ENCODE data around the gene TLR1.
"Not testable (repeated sequence)": the region's sequence is repeated elsewhere in the genome, so short reads cannot be mapped to it uniquely, and the experiment has no call there.

The TLR1 gene

DNA sequence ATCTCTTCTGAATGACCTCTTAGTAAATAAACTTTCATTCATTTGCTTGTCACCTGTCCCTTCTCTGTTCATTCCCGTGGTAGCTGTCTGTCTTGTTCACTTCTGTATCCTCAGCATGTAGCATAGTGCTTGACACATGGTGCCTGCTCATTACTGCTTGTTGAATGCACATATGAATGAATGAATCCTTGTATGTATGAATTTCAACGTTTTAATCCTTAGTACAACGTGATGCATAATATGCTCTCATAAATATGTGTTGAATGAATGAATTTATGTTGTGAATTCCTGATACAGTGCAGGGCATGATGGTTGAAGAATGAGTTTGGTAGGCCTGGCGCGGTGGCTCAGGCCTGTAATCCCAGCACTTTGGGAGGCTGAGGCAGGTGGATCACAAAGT, 24.8 kb downstream of the TLR1 start:
- DNase-seq (ENCODE audit: low read depth in 1 of 2, low spot score in 1 of 2), result no peak
- H3K27me3 ChIP-seq (ENCODE audit: insufficient read depth, poor library complexity, severe bottlenecking), result no peaks in the 10 kb centered on the region
- H3K4me3 ChIP-seq (replicated peaks; ENCODE audit: insufficient read depth, low read length), result no peak overlapping the region
- H3K27ac ChIP-seq (replicated peaks), result no peak overlapping the region
- TF ChIP-seq GABPA (IDR thresholded peaks at IDR 0.05; ENCODE audit: low read depth) (no peak), POLR2AphosphoS5 (IDR thresholded peaks at IDR 0.05; ENCODE audit: low read depth) (no peak), SPI1 (IDR thresholded peaks at IDR 0.05; ENCODE audit: borderline replicate concordance, low read depth) (no peak)
- TF ChIP-seq, protein P1, sequence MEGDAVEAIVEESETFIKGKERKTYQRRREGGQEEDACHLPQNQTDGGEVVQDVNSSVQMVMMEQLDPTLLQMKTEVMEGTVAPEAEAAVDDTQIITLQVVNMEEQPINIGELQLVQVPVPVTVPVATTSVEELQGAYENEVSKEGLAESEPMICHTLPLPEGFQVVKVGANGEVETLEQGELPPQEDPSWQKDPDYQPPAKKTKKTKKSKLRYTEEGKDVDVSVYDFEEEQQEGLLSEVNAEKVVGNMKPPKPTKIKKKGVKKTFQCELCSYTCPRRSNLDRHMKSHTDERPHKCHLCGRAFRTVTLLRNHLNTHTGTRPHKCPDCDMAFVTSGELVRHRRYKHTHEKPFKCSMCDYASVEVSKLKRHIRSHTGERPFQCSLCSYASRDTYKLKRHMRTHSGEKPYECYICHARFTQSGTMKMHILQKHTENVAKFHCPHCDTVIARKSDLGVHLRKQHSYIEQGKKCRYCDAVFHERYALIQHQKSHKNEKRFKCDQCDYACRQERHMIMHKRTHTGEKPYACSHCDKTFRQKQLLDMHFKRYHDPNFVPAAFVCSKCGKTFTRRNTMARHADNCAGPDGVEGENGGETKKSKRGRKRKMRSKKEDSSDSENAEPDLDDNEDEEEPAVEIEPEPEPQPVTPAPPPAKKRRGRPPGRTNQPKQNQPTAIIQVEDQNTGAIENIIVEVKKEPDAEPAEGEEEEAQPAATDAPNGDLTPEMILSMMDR (IDR thresholded peaks at IDR 0.05; ENCODE audit: insufficient read depth, low read length), result no peak
- TF ChIP-seq, protein P2, sequence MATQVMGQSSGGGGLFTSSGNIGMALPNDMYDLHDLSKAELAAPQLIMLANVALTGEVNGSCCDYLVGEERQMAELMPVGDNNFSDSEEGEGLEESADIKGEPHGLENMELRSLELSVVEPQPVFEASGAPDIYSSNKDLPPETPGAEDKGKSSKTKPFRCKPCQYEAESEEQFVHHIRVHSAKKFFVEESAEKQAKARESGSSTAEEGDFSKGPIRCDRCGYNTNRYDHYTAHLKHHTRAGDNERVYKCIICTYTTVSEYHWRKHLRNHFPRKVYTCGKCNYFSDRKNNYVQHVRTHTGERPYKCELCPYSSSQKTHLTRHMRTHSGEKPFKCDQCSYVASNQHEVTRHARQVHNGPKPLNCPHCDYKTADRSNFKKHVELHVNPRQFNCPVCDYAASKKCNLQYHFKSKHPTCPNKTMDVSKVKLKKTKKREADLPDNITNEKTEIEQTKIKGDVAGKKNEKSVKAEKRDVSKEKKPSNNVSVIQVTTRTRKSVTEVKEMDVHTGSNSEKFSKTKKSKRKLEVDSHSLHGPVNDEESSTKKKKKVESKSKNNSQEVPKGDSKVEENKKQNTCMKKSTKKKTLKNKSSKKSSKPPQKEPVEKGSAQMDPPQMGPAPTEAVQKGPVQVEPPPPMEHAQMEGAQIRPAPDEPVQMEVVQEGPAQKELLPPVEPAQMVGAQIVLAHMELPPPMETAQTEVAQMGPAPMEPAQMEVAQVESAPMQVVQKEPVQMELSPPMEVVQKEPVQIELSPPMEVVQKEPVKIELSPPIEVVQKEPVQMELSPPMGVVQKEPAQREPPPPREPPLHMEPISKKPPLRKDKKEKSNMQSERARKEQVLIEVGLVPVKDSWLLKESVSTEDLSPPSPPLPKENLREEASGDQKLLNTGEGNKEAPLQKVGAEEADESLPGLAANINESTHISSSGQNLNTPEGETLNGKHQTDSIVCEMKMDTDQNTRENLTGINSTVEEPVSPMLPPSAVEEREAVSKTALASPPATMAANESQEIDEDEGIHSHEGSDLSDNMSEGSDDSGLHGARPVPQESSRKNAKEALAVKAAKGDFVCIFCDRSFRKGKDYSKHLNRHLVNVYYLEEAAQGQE (IDR thresholded peaks at IDR 0.05; ENCODE audit: insufficient replicate concordance, low read depth), result no peak

DNA sequence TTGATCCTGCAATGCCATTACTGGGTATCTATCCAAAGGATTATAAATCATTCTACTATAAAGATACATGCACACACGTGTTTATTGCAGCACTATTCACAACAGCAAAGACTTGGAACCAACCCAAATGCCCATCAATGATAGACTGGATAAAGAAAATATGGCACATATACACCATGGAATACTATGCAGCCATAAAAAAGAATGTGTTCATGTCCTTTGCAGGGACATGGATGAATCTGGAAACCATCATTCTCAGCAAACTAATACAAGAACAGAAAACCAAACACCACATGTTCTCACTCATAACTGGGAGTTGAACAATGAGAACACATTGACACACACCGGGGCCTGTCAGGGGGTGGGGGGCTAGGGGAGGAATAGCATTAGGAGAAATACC, 26.7 kb downstream of the TLR1 start:
- H3K4me3 ChIP-seq (replicated peaks; ENCODE audit: insufficient read depth, low read length); H3K27me3 ChIP-seq (ENCODE audit: insufficient read depth, poor library complexity, severe bottlenecking); H3K27ac ChIP-seq (replicated peaks); DNase-seq (ENCODE audit: low read depth in 1 of 2, low spot score in 1 of 2): not testable (repeated sequence)

DNA sequence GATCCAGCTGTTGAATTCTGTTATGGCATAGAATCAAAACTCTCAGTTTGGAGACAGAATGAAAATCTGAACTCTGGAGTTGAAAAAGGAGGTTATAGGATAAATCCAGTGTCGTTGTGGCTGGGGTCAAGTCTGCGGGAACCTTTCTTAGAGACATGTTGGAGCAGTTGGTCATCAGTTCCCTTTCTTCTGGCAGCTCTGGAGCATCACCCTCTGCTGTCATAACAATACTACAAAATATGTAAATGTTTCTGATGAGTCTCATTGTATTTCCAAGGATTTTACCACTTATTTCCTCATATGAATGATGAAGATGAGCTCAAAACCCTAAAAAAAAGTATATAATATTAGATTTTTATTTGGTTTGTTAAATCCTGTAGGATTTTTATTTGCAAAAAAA, 29.3 kb downstream of the TLR1 start:
- no peak overlapping the region for H3K27ac ChIP-seq (replicated peaks)
- no peaks in the 10 kb centered on the region for H3K27me3 ChIP-seq (ENCODE audit: insufficient read depth, poor library complexity, severe bottlenecking)
- no peak overlapping the region for H3K4me3 ChIP-seq (replicated peaks; ENCODE audit: insufficient read depth, low read length)
- TF ChIP-seq, protein P1 (IDR thresholded peaks at IDR 0.05; ENCODE audit: insufficient read depth, low read length), result no peak
- TF ChIP-seq SPI1 (IDR thresholded peaks at IDR 0.05; ENCODE audit: borderline replicate concordance, low read depth), result no peak
- no peak for DNase-seq (ENCODE audit: low read depth in 1 of 2, low spot score in 1 of 2)

DNA sequence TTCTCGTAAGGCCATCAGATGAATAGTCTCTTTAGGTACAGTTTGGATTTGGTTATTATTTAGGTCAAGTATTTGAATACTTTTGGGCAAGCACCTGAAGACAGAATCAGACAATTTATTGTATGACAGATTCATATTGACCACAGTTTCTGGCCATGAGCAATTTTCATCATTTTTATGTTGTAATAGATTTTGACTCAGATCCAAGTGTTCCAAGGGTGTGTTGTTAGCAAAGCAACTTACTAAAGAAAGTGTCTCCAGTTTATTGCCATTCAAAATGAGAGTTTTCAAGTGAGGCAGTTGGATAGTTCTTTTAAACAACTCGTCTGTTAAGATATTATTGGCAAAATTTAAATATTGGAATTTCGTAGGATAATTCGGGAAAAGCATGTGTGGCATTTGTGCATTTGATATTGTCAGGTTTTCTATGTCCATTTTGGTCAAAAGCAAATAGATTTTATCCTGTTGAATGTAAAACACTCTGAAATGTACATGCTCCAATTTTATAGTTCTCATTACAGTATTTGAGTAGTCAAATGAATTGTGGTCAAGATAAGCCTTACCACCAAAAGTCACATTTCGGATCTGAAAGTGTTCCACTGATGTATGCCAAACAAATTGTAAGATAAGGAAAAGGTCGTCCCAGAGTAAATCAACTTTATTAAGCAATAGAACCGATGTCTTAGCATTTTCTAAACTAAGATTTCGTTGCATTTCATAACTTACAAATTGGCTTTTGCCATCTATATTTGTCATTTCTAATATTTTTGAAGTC, 30.2 kb downstream of the TLR1 start:
- TF ChIP-seq POLR2AphosphoS5 (IDR thresholded peaks at IDR 0.05; ENCODE audit: low read depth) (no peak), GABPA (IDR thresholded peaks at IDR 0.05; ENCODE audit: low read depth) (no peak)
- DNase-seq (ENCODE audit: low read depth in 1 of 2, low spot score in 1 of 2), result no peak

DNA sequence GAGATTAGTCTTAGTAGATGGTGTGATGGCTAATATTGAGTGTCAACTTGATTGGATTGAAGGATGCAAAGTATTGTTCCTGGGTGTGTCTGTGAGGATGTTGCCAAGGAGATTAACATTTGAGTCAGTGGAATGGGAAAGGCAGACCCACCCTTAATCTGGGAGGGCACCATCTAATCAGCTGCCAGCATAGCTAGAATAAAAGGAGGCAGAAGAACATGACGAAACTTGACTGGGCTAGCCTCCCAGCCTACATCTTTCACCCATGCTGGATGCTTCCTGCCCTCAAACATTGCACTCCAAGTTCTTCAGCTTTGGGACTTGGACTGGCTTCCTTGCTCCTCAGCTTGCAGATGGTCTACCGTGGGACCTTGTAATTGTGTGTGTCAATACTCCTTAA, 34.3 kb downstream of the TLR1 start:
- not testable (repeated sequence) for DNase-seq (ENCODE audit: low read depth in 1 of 2, low spot score in 1 of 2); H3K27me3 ChIP-seq (ENCODE audit: insufficient read depth, poor library complexity, severe bottlenecking); H3K27ac ChIP-seq (replicated peaks); H3K4me3 ChIP-seq (replicated peaks; ENCODE audit: insufficient read depth, low read length)

More for the DNA sequence above, 30.2 kb downstream of the TLR1 start:
- H3K27ac ChIP-seq (replicated peaks), result no peak overlapping the region
- H3K4me3 ChIP-seq (replicated peaks; ENCODE audit: insufficient read depth, low read length), result no peak overlapping the region
- H3K27me3 ChIP-seq (ENCODE audit: insufficient read depth, poor library complexity, severe bottlenecking), result no peaks in the 10 kb centered on the region

DNA sequence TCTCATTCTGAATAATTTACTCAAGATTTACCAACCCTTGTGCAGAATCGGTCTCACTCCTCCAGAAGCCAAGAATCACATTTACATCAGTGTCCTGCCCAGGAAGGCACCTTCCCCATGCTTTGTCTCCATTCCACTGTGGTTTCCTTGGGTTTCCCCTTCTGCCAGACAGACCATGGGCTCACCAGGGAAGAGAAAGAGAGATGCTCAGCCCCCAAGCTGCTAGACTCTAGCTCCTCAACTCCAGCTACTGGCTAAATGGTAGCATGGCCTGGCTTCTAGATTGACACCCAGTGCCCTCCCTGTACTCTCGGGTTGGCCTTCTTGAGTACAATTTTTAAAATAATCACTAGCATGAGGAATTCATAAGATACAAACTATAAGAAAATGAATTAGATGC, 34.7 kb downstream of the TLR1 start:
- H3K27me3 ChIP-seq (ENCODE audit: insufficient read depth, poor library complexity, severe bottlenecking), result no peaks in the 10 kb centered on the region
- H3K27ac ChIP-seq (replicated peaks), result no peak overlapping the region; the same call in 1 of the 2 replicates
- no peak for DNase-seq (ENCODE audit: low read depth in 1 of 2, low spot score in 1 of 2)
- TF ChIP-seq GABPA (IDR thresholded peaks at IDR 0.05; ENCODE audit: low read depth) (no peak), POLR2AphosphoS5 (IDR thresholded peaks at IDR 0.05; ENCODE audit: low read depth) (no peak), SPI1 (IDR thresholded peaks at IDR 0.05; ENCODE audit: borderline replicate concordance, low read depth) (no peak)
- TF ChIP-seq, protein P1 (IDR thresholded peaks at IDR 0.05; ENCODE audit: insufficient read depth, low read length), result no peak
- TF ChIP-seq, protein P2 (IDR thresholded peaks at IDR 0.05; ENCODE audit: insufficient replicate concordance, low read depth), result no peak
- no peak overlapping the region for H3K4me3 ChIP-seq (replicated peaks; ENCODE audit: insufficient read depth, low read length)
